Activated naive CD4-positive, alpha-beta T cell treated with anti-CD3 and anti-CD28 coated beads, Interleukin-2, amount 50 U/mL, for 24 hours (primary cell): ENCODE measurements around the gene PSMA7.
"Not testable (repeated sequence)": the region's sequence is repeated elsewhere in the genome, so short reads cannot be mapped to it uniquely, and the experiment has no call there.

ENCODE experiments used
- H3K27ac Mint-ChIP-seq: one replicate; pipeline ENCODE4 v1.8.0; 2021; ENCODE audit warnings: mild to moderate bottlenecking, mixed read lengths
- H3K27me3 Mint-ChIP-seq: one replicate; pipeline ENCODE4 v1.8.0; 2021; ENCODE audit warnings: mixed read lengths
- H3K36me3 Mint-ChIP-seq: one replicate; pipeline ENCODE4 v1.8.0; 2021; ENCODE audit warnings: mixed read lengths
- H3K4me1 Mint-ChIP-seq: one replicate; pipeline ENCODE4 v1.8.0; 2021; ENCODE audit warnings: mixed read lengths
- H3K4me3 Mint-ChIP-seq: one replicate; pipeline ENCODE4 v1.8.0; 2021; ENCODE audit warnings: mild to moderate bottlenecking, mixed read lengths
- H3K9me3 Mint-ChIP-seq: one replicate; pipeline ENCODE4 v1.8.0; 2021; ENCODE audit warnings: mixed read lengths

Gene PSMA7

DNA sequence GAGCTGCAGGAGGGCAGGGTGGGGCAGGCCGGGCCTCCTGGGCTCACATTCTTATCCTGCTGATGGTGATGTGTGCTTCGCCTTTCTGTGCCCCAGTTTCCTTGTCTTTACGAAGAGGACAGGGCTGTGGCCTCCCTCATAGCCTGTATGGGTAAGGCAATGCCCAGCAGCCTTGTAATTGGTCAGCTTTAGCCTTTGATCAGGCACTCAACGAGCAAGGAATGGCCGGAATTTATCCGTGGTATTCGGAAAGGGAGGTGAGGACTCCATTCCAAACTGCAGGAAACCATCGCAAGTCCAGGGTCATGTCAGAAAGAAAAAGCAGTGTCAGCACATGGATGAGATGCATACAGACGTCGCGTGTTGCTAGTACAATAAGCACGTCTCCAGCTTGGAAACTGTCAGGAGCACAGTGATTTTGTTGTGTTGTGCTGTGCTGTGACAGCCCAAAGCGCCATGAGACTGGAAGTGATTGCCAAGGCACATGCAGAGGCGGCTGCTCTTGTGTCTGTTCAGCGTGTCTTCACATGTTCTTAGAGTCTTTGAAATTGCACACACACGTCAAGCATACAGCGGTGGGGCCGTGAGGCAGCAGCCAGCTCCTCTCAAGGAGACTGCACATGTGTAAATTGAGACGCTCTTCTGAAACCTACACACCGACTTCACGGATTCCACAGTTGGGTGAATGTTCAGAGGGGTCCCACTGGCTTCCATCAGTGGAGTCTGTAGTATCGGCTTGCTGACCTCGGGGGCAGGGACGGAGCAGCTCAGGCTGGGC is 6.5 kb upstream of the PSMA7 start:
- H3K4me1 Mint-ChIP-seq: peaks cover 33% of the 10 kb centered on the region
- no peak overlapping the region for H3K27ac Mint-ChIP-seq
- H3K9me3 Mint-ChIP-seq: no peaks in the 10 kb centered on the region
- no peaks in the 10 kb centered on the region for H3K27me3 Mint-ChIP-seq
- peaks cover 16% of the 10 kb centered on the region for H3K36me3 Mint-ChIP-seq
- no peak overlapping the region for H3K4me3 Mint-ChIP-seq

DNA sequence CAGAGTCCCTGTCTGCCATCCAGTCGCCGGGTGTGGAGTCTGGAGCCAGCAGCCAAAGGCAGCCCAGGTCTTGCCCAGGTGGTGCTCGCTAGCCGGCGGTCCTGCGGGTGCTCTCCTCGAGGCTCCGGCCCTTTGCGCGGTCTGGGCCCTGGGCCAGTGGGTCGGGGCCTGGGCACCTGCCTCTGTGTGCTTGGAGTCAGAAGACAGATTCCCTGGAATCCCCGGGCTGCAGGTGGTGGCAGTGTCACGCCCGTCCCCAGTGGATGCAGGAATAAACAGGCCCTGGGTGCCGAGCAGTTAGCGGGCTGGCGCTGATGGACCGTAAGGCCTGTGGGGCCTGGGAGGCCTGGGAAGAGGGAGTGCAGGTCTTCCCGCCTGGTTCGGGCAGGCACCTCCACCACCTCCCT is 5.7 kb upstream of the PSMA7 start:
- Mint-ChIP-seq H3K9me3 (no peaks in the 10 kb centered on the region), H3K36me3 (peaks cover 11% of the 10 kb centered on the region), H3K4me3 (no peak overlapping the region), H3K27me3 (no peaks in the 10 kb centered on the region), H3K27ac (no peak overlapping the region), H3K4me1 (peaks cover 33% of the 10 kb centered on the region)

DNA sequence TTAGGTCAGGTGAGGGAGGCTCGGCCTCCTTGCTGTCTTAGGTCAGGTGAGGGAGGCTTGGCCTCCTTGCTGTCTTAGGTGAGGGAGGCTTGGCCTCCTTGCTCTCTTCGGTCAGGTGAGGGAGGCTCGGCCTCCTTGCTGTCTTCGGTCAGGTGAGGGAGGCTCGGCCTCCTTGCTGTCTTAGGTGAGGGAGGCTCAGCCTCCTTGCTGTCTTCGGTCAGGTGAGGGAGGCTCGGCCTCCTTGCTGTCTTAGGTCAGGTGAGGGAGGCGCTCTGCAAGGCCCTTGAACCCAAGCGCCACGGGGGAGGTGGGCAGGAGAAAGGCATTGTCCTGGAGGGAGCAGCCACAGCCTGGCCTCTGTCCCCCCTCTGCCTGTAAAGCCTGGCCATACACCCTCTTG is 5.2 kb upstream of the PSMA7 start:
- not testable (repeated sequence) for H3K27ac Mint-ChIP-seq, H3K4me3 Mint-ChIP-seq, H3K27me3 Mint-ChIP-seq, H3K36me3 Mint-ChIP-seq, H3K9me3 Mint-ChIP-seq
- H3K4me1 Mint-ChIP-seq: peaks cover 31% of the 10 kb centered on the region

DNA sequence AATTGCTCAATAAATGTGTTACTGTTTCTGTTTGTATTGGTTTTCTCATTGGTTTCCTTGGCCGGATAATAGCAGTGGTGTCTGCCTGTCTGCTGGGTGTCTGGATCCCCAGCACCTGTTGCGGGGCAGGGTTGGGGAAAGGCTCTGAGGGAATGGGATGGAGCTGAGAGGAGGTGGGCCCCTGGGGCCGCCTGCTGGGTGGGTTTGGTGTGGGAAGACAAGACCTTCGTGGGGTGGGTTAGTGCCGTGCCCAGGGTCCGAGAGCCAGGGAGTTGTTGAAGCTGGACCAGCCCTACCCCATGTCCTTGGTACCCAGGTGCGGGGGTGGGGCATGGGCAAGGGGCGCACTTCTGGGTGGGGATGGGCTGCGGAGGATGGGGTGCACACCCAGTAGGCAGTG is 4.3 kb upstream of the PSMA7 start:
- Mint-ChIP-seq H3K4me3 (no peak overlapping the region), H3K27me3 (no peaks in the 10 kb centered on the region), H3K27ac (no peak overlapping the region), H3K36me3 (peaks cover 1% of the 10 kb centered on the region), H3K9me3 (no peaks in the 10 kb centered on the region), H3K4me1 (peaks cover 28% of the 10 kb centered on the region)

DNA sequence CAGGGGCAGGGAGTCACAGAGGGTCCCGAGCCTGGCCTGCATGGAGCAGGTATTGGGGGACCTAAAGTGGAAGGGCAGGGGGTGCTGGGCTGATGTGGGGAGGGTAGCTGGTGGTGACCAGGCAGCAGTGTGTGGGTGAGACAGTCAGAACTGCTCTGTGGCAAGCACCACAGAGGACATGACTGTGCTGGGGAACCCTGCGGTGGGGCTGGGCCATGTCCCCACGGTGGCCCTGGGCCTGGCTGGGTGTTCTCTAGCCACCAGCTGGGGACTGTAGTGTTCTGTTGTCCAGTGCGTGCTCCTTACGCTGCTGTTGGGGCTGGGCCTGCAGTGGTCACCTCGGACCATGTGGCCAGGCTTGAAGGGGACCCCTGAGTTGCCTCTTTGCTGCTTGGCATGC is 3.9 kb upstream of the PSMA7 start:
- Mint-ChIP-seq H3K9me3 (no peaks in the 10 kb centered on the region), H3K27me3 (no peaks in the 10 kb centered on the region), H3K4me3 (no peak overlapping the region), H3K4me1 (peaks cover 28% of the 10 kb centered on the region), H3K27ac (no peak overlapping the region), H3K36me3 (no peaks in the 10 kb centered on the region)

DNA sequence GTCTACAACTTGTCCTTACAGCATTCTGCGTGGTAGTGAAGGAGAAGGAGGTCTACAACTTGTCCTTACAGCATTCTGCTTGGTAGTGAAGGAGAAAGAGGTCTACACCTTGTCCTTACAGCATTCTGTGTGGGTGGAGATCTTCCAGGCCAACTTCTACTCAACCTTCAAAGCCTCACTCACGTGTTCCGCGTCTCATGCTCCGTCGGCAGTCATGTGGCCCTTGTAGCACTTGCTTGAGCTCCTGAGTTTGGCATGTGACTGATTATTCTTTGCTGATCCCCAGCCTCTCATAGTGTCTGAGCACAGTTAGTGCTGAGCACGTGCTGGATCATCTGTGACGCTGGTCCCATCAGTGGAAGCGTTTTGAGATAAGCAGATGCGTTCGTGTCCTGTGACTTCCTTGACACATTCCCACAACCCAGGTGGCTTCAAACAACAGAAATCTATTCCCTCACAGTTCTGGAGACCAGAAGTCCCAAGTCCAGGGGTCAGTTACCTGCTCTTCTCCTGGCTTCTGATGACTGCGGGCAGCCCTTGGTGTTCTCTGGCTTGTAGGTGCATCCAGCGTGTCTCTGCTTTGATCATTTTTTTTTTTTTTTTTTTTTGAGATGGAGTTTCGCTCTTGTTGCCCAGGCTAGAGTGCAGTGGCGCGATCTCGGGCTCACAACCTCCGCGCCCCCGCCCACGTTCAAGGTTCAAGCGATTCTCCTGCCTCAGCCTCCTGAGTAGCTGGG is 3.0 kb upstream of the PSMA7 start:
- peaks cover 37% of the 10 kb centered on the region for H3K4me1 Mint-ChIP-seq
- H3K4me3 Mint-ChIP-seq: no peak overlapping the region
- H3K27me3 Mint-ChIP-seq: no peaks in the 10 kb centered on the region
- no peaks in the 10 kb centered on the region for H3K9me3 Mint-ChIP-seq
- H3K36me3 Mint-ChIP-seq: no peaks in the 10 kb centered on the region
- no peak overlapping the region for H3K27ac Mint-ChIP-seq

DNA sequence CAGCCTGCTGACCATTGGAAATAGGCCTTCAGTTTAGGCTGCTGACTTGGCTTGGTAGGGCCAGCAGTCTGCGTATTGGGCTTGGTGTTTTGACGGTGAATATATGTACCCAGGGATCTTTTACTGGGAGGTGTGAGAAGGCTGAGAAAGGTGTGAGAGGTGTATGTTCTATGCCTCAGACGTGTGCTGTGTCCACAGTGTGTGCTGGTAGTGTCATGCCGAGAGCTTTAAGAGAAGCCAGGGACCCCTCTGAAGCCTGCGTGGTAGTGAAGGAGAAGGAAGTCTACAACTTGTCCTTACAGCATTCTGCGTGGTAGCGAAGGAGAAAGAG is 2.5 kb upstream of the PSMA7 start:
- no peaks in the 10 kb centered on the region for H3K9me3 Mint-ChIP-seq
- H3K36me3 Mint-ChIP-seq: peaks cover 2% of the 10 kb centered on the region
- no peaks in the 10 kb centered on the region for H3K27me3 Mint-ChIP-seq
- peaks cover 42% of the 10 kb centered on the region for H3K4me1 Mint-ChIP-seq
- H3K4me3 Mint-ChIP-seq: peak overlapping the region; percentile 90
- no peak overlapping the region for H3K27ac Mint-ChIP-seq

DNA sequence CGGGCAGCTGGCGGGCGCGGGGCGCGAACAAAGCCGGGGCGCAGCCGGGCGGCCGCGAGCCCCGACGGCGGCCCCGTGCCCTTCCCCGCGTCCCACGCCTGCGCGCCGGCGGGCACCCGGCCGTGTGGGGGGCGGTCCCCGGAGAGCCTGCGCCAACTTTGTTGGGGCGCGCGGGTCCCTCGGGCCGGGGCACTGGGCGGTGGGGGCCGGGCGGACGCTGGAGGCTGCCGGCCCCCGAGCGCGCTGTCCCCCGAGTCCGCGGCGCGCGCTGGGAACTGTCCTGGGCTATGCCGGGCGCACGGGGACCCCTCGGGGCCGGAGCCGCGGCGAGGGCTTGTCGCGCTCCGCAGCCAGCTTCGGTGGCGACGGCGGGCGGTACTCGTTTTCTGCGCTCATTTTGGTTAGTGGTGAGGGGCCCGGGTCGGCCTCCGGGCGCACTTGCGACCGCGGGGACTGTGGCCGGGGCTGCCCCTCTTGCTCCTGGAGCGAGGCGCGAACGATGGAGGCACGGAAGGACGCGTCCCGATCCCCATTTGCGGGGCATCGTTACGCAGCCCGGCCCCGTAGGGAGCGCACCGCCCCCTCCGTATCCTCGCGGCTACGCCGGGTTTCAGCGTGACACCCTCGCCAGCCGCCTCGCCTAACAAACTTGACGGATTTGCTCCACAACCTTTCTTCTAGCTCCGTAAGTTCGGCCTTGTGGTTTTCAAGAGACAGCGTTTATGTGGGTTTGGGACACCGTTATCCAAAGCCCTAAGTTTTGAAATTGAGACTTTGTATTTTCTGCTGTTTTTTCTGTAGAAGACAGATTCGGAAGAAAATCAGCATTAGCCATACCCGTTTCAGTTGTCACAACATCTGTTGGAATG is 997 bp upstream of the PSMA7 start:
- Mint-ChIP-seq H3K4me1 (peaks cover 43% of the 10 kb centered on the region), H3K9me3 (no peaks in the 10 kb centered on the region), H3K36me3 (peaks cover 3% of the 10 kb centered on the region), H3K27ac (peak overlapping the region; percentile 83), H3K27me3 (no peaks in the 10 kb centered on the region), H3K4me3 (peak overlapping the region; percentile 90)

DNA sequence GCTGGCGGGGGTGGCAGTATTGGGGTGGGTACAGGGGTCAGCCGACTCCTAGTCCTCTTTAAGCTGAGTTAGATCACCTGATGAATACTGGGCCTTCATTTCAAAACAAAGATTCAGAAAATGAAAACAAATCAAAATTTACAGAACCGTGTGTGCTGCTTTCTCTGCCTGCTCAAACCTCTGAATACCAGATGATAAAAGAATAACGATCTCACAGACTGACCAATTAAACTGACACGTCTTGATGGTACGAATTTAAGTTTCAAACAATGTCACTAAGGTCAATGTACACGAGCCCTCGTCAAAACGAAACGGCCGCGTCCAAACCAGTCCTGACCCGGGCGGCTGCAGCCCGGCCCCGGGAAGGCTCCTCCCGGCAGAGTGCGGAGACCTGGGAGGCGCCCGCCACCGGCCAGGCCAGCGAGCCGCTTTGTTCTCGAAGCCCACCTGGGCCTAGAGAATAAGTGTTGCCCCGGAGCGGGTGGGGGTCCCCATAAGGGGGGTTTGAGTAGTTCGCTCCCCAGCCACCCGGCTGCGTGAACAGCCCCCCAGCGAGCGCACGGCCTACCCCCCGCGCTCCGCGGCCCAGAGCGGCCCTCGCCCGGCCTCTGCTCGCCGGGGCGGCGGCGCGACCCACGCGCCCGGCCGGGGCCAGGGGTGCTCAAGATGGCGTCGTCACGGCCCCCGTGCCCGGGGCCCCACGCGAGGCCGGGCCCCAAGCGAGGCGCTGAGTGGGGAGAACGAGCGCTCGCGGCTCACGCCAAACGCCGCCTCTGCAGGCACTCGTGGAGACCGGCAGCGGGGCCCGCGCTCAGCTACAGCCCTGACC is 728 bp downstream of the PSMA7 start:
- H3K27ac Mint-ChIP-seq: peak overlapping the region; percentile 94
- no peaks in the 10 kb centered on the region for H3K27me3 Mint-ChIP-seq
- peak overlapping the region; percentile 93 for H3K4me3 Mint-ChIP-seq
- peaks cover 5% of the 10 kb centered on the region for H3K36me3 Mint-ChIP-seq
- peaks cover 44% of the 10 kb centered on the region for H3K4me1 Mint-ChIP-seq
- no peaks in the 10 kb centered on the region for H3K9me3 Mint-ChIP-seq

DNA sequence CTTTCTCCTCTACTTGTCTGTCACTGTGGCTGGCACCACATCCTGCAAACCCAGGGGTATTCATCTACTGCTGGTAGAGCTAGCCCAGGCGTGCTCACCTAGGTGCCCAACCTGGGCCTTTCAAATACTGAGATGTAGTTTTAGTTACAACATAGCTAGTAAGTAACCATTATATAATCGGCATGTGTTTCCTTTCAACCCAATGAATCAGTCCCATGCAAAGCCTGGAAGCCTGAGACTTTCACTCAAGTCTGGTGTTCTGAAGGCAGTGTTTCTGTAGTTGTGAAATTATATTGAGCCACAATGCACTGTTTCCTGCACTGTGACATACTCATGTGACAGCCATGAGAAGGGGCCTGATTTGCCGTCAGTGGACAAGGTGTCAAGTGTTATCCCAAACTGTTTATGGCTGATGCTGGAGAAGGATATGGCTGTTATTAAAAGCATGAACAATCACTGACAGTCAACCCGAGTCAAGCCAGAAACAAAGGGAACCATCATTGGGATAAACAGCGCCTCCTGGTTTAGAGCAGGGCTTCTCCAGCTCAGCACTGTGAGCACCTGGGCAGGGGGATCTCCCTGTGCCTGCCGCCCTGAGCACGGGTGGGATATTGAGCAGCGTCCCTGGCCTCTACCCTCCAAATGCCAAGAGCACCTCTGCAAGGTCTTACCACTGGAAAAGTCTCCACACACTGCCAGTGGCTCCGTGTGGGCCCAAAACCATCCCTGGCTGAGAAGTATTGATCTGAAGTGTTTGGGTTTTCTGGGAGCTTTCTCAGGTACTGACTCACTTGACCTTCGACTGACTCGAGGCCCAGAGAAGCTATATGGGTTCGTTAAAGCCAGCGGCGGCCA is 1.6 kb downstream of the PSMA7 start:
- Mint-ChIP-seq H3K9me3 (no peaks in the 10 kb centered on the region), H3K27me3 (no peaks in the 10 kb centered on the region), H3K4me1 (peaks cover 41% of the 10 kb centered on the region), H3K27ac (peak overlapping the region; percentile 94), H3K4me3 (peak overlapping the region; percentile 93), H3K36me3 (peaks cover 5% of the 10 kb centered on the region)

DNA sequence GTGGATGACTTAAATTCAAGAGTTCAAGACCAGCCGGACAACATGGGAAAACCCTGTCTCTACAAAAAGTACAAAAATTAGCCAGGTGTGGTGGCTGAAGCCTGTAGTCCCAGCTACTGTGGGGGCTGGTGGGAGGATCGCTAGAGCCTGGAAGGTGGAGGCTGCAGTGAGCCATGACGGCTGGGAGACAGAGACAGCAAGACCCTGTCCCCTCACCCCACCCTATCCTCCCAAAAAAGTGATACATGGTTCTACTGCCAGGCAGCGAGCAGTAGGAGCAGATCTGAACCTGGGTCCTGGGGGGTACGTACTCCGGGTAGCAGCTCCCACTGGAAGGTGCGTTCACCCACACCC is 2.2 kb downstream of the PSMA7 start:
- Mint-ChIP-seq H3K4me3 (peak overlapping the region; percentile 93), H3K9me3 (no peaks in the 10 kb centered on the region), H3K27ac (peak overlapping the region; percentile 82), H3K27me3 (no peaks in the 10 kb centered on the region), H3K4me1 (peaks cover 41% of the 10 kb centered on the region), H3K36me3 (peaks cover 7% of the 10 kb centered on the region)

DNA sequence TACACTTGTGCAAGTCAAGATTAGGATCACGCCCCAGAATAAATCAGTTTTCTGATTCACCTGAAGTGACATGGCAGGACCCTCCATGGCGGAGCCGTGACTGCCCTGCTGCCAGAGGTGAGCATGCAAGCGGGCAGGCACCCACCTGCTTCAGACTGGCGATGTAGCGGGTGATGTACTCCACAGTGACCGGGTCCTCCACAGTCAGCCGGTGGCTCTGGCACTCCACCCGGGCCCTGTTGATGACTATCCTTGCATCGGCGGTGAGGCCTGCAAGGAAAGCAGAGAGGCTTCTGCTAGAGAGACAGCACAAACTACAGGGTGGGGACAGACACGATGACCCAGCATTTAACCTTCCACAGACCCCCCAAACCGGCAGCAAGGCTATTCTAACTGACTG is 3.6 kb downstream of the PSMA7 start:
- H3K4me3 Mint-ChIP-seq: no peak overlapping the region
- peaks cover 7% of the 10 kb centered on the region for H3K36me3 Mint-ChIP-seq
- H3K27me3 Mint-ChIP-seq: no peaks in the 10 kb centered on the region
- no peaks in the 10 kb centered on the region for H3K9me3 Mint-ChIP-seq
- peaks cover 28% of the 10 kb centered on the region for H3K4me1 Mint-ChIP-seq
- H3K27ac Mint-ChIP-seq: peak overlapping the region; percentile 55

DNA sequence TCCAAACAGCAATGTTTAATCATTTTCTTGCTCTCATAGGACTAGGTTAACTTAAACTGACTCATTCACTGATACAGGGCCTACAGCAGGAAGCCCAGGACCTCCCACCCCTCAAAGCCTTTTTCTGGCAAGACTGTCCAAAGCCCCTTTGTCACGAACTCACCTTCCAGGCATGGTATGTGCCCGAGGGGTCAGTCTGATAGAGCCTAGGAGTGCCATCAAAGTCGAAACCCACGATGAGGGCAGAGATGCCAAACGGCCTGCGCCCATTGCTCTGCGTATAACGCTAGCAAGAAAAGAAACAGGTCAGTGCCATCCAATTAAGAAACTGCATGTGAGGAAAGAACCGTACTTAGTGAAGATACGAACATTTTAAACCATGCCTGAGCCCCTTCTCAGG is 4.3 kb downstream of the PSMA7 start:
- Mint-ChIP-seq H3K27me3 (no peaks in the 10 kb centered on the region), H3K4me3 (no peak overlapping the region), H3K4me1 (peaks cover 25% of the 10 kb centered on the region), H3K36me3 (peaks cover 7% of the 10 kb centered on the region), H3K9me3 (no peaks in the 10 kb centered on the region), H3K27ac (no peak overlapping the region)

DNA sequence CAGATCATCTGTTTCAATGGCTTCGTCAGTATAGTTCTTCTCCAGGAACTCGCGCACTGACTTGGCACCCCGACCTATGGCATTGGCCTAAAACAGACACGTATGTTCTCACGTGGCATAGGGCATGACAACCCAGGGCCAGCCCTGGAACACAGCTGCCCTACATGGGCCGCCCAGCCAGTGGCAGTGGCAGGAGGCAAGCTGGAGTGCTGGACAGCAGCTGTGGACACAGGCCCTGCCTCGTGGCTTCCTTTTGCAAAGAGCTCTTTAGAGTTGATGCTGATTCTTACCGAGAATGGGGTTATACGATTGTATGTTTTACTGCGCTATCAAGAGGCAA is 5.0 kb downstream of the PSMA7 start:
- H3K4me3 Mint-ChIP-seq: no peak overlapping the region
- peaks cover 7% of the 10 kb centered on the region for H3K36me3 Mint-ChIP-seq
- peaks cover 25% of the 10 kb centered on the region for H3K4me1 Mint-ChIP-seq
- H3K27ac Mint-ChIP-seq: peak overlapping the region; percentile 31
- H3K27me3 Mint-ChIP-seq: no peaks in the 10 kb centered on the region
- no peaks in the 10 kb centered on the region for H3K9me3 Mint-ChIP-seq
